Renal pelvis (tissue), 4 donors: Measurements from ENCODE around the gene MICOS13. TPM values are rescaled to one million over a fixed set of nuclear protein-coding genes. Genes with fewer than 3 reads are reported as not detected.
"Not testable (repeated sequence)": the region's sequence is repeated elsewhere in the genome, so short reads cannot be mapped to it uniquely, and the experiment has no call there.

Experiments
- DNase-seq: peaks from one replicate; pipeline ENCODE4 v3.0.0-alpha.2; 2013
- polyA plus RNA-seq, 3 donors: library from polyadenylated mRNA; unstranded; fragments of 120-200 nt; gene quantifications; one replicate each; pipeline ENCODE4 v1.2.1, GENCODE V29; 2013; ENCODE audit not compliant: insufficient read length in 3 of 3

Gene MICOS13
- polyA plus RNA-seq, 3 donors = 46.3 to 58.5 (median 52.8) TPM

GRCh38 chr19:5690955-5691821, 10.9 kb upstream of the MICOS13 start:
- DNase-seq = no peak

- peak; percentile 97 for DNase-seq
These were observed 10.0 kb upstream of the MICOS13 start, which contains the start of gene RPL36 for GRCh38 chr19:5690125-5690954. Gene RPL36, plus strand, starts transcription at chr19:5690295. Its CDS starts 213 bp downstream, at chr19:5690508.

- not testable (repeated sequence) for DNase-seq
These were observed 8.1 kb upstream of the MICOS13 start for GRCh38 chr19:5688262-5688881.

GRCh38 chr19:5687360-5688198, 7.3 kb upstream of the MICOS13 start:
- DNase-seq = no peak

GRCh38 chr19:5686647-5687359, 6.5 kb upstream of the MICOS13 start:
- DNase-seq = peak; percentile 91

- no peak for DNase-seq
These were observed 6.0 kb upstream of the MICOS13 start for GRCh38 chr19:5686326-5686646.

- DNase-seq = no peak
These were observed 4.5 kb upstream of the MICOS13 start for GRCh38 chr19:5684694-5685430.

GRCh38 chr19:5683177-5683886, 3.0 kb upstream of the MICOS13 start:
- DNase-seq = no peak

GRCh38 chr19:5682107-5682482, 1.8 kb upstream of the MICOS13 start:
- no peak for DNase-seq

- DNase-seq = no peak
These were observed 1.2 kb upstream of the MICOS13 start for GRCh38 chr19:5681391-5682106.

GRCh38 chr19:5680084-5680436, 256 bp downstream of the MICOS13 start:
- DNase-seq = no peak

GRCh38 chr19:5679289-5680083, 830 bp downstream of the MICOS13 start:
- no peak for DNase-seq

GRCh38 chr19:5678071-5678718, 2.1 kb downstream of the MICOS13 start:
- DNase-seq = no peak

- DNase-seq = no peak
These were observed 2.7 kb downstream of the MICOS13 start for GRCh38 chr19:5677580-5677979.

GRCh38 chr19:5677136-5677535, 3.2 kb downstream of the MICOS13 start:
- DNase-seq = no peak

GRCh38 chr19:5676772-5677105, 3.6 kb downstream of the MICOS13 start:
- no peak for DNase-seq

- DNase-seq = no peak
These were observed 4.1 kb downstream of the MICOS13 start for GRCh38 chr19:5676105-5676771.
